Measurements from ENCODE around the gene BLTP2.

Gene BLTP2

DNA sequence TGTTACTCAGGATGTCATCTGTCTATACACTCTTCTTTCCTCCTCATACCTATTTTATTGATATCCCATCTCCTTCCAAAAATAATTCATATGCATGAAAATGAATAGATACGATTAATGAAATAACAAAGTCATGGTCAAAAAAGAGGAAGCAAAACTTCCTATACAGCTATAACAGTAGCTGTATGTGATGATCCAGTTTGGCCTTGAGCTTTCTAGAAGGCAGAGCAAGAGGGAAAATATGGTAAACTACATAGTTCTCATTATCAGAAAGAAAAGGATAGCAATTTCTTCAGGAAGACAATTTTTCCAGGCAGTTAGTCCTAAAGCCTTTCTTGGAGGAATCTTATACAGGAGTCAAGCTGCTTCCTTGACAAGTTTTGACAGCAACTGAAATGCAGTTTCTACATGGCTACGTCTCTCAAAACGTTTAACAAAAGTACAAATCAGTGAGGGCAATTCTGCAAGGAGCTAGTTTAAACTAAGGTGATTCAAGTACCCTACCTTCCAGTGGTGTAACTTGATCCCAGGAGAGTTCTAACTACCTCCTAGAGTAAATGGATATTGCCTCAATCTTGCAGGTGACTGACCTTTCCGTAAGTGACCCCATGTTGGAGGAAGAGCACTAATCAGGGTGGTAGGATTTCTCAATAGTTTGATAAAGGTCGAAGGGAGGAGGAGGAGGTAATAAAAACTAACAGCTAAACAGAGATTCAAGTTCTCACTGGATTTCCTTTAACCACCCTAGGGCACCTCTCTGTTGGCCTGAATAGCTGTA is 47.2 kb downstream of the BLTP2 start:
- DNase-seq = no peak

All from fibroblast of skin of right biceps (primary cell).